ENCODE data around the gene PDCD10.

DNA sequence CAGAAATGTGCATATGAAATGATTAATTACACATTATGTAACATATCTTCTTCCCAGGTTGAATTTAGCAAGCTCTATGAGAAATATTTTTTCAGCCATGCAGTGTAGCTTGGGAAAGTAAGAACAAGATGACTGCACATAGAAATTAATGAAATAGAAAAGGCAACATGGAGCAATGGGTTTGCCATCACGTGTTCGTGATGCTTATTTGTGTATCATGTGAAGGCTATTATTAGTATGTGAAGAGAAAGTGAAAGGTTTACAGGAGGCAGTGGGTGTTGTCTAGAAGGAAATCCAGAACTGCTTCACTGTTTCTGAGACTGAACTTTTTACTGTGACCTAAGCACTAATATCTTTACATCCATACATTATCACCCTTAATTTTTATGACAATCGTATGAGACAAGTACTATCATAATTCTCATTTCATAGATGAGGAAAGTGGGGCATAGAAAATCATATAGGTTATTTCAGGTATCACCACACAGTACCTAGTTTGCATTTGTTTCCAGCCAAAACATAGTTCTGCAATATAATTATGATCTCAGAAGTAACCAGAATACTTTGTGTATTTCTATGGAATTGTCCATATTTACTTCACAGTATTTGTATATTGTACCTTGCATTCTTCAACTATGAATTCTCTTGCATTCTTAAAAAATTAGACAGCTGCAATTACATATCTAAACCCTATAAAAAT lies 15.7 kb upstream of the PDCD10 start:
- TF ChIP-seq, protein P1, sequence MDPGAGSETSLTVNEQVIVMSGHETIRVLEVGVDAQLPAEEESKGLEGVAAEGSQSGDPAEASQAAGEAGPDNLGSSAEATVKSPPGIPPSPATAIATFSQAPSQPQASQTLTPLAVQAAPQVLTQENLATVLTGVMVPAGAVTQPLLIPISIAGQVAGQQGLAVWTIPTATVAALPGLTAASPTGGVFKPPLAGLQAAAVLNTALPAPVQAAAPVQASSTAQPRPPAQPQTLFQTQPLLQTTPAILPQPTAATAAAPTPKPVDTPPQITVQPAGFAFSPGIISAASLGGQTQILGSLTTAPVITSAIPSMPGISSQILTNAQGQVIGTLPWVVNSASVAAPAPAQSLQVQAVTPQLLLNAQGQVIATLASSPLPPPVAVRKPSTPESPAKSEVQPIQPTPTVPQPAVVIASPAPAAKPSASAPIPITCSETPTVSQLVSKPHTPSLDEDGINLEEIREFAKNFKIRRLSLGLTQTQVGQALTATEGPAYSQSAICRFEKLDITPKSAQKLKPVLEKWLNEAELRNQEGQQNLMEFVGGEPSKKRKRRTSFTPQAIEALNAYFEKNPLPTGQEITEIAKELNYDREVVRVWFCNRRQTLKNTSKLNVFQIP (CRISPR knock-in tag; IDR thresholded peaks at IDR 0.05; ENCODE audit: borderline replicate concordance, low read depth), result no peak
- TF ChIP-seq TCF4 (CRISPR knock-in tag; IDR thresholded peaks at IDR 0.05; ENCODE audit: borderline replicate concordance), result no peak
- no peak for TF ChIP-seq ISL1 (CRISPR knock-in tag; IDR thresholded peaks at IDR 0.05)
- no peak for TF ChIP-seq ARNTL (CRISPR knock-in tag; IDR thresholded peaks at IDR 0.05; ENCODE audit: borderline replicate concordance, low read depth)
- no peak for TF ChIP-seq ZNF565 (CRISPR knock-in tag; conservative IDR thresholded peaks at IDR 0.05; ENCODE audit: low read depth)

Data from SK-N-SH treated with all-trans-retinoic acid at 6 μM for 48 hours (cell line).